GM18502 (cell line): Measurements from ENCODE around the gene LMNTD2.

ENCODE experiments used
- ATAC-seq: cut with Tn5 transposase; IDR thresholded peaks from one replicate; pipeline ENCODE4 v1.9.1; 2021; ENCODE audit warnings: mild to moderate bottlenecking; ENCODE audit not compliant: unreplicated experiment, poor library complexity

The LMNTD2 gene

DNA sequence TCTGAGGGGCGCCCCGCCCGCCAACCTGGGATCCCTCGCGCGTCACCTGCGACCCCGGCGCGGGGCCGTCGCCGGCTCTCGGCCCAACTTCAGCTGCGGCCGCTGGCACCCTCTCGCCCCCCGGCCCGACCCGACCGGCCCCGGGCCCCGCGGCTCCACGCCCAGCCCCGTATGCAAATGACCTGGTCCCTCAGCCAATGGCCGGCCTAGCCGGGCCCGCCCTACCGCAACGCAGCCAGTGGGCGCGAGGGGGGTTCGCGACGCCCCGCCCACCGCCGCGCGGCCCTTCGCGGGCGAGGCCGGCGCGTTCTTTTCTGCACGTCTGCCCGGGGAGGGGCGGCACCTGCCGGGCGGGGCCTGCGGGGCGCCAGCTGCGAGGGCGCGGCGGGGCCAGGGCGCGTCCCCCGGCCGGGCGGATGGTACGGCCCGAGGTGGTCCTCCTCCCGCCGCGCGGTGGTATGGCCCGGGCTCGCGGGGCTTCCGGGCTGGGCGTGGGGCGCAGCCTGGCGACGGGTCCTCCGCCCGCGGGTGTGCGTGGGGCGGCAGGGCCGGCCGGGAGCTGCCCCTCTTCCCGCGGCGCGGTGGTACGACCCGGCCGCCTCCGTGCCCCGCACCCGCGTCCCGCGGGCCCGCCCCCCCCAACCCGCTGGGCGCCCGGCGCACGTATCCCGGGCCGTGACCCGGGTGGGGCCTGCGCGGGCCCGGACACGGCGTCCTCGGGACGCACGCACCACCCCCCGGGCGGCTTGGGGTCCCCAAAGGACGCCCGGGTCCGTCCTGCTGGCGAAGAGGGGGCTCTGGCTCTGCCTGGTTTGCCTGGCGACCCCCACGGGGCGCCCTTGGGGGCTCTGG is 8.0 kb upstream of the LMNTD2 start:
- ATAC-seq = peak; percentile 87

DNA sequence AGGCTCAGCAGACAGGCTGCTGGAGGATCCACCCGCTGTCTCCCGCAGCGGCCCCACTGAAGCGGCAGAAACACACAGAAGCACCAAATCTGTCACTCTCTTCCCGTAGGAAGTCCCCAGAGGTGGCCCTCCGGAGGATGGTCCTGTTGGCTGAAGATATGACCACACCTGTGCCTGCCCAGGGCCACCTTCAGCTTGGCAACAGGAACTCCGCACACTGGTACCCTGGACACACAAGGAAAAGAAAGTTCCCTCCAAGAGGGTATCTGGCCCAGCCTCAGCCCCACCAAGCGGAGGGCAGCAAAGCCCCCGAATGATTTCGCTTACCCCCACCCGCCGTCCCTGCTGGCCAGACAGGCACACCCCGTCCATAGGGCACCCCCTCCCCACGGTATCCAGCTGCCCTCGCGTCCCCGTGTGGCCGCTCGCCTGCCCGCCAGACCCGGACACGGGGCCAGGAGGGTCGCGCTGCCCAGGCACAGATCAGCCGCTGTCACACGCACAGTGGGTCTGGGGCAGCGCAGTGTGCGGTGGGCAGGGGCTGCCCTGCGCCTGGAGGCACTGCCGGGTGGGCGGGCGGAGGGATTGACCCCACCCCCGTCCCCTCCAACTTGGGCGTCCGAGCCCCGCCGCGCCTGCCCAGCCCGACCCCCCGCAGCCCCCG is 7.2 kb upstream of the LMNTD2 start:
- peak; percentile 13 for ATAC-seq

DNA sequence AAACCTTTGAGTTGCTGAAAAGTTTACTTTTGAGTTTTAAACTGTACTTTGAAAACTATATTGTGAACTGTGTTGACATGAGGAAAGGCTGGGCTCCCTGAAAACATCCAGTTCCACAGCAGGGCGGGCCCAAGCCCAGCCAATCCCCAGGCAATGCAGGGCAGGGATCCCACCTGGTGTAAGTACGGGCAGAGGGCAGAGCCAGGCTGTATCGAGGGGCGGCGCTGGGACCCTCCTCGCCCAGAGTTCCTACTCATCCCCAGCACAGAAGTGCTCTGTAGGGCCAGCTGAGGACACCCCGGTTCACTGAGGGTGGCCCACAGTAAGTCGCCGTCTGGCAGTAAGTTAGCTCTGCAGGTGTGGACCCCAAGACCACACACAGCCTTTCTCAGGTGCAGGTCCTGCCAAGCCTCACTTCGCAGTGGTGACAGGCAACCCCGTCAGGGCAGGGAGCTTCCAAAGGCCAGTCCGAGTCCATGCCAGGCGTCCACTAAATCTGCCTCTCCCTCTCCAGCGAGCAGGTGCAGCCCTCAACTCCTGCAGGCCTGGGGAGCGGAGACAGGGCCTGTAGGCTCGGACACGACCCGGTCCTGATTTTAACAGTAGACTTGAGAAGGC is 6.6 kb upstream of the LMNTD2 start:
- ATAC-seq = no peak

DNA sequence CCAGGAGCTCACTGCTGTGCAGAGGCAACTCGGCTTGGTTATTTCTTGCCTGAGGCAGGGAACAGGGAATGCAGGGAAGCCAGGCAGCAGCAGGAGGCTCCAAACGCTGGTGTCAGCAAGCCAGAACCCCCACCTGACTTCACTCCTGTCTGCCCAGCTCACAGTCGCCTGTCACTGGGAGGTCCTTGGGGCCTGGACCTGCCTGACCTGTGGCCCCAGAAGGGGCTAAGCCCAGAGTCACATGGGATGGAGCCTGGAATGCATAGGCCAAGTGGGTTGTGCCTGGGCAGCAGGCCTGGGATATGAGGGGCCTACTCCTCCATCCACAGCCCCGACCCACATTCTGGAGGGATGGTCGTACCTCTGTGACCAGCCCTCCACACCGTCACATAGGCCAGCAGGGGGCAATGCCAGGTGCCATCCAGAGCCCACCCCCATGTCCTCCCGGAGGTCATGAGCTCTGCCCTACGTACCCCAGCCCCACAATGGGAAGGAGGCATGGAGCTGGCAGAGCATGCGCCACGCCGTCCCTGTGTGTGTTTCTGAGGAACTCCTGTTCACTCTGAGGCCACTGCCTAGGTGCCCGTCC is 5.5 kb upstream of the LMNTD2 start:
- no peak for ATAC-seq

DNA sequence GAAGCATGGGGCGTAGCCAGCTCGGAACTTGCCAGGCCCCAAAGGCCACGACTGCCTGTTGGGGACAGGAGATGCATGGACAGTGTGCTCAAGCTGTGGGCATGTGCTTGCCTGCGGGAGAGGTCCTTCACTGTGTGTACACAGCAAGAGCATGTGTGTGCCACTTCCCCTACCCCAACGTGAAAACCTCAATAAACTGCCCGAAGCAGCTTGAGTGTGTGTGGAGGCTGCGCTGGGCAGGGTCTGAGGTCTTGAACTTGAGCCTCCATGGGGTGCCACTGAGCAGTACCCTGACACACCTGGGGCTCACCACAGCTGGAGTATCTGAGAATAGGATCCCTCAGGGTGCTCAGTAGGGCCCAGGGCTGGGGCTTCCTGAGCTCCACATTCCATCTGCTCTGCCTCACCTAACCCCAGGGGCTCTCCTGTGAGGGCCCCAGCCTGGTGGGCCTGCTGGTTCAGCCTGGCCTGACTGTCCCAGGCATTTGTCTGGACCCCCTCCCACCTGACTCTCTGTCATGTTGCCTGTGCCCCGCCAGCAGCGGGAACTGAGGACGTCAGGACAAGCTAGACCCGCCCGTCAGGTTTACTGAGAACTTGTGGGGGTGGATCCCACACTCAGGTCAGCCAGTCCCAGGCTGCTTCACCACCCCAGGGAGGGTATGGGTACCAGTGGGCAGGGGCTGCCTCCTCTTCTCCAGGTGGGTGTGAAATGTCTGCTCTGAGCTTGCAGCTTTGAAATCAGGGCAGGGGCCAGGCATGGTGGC is 3.5 kb upstream of the LMNTD2 start:
- ATAC-seq = no peak

DNA sequence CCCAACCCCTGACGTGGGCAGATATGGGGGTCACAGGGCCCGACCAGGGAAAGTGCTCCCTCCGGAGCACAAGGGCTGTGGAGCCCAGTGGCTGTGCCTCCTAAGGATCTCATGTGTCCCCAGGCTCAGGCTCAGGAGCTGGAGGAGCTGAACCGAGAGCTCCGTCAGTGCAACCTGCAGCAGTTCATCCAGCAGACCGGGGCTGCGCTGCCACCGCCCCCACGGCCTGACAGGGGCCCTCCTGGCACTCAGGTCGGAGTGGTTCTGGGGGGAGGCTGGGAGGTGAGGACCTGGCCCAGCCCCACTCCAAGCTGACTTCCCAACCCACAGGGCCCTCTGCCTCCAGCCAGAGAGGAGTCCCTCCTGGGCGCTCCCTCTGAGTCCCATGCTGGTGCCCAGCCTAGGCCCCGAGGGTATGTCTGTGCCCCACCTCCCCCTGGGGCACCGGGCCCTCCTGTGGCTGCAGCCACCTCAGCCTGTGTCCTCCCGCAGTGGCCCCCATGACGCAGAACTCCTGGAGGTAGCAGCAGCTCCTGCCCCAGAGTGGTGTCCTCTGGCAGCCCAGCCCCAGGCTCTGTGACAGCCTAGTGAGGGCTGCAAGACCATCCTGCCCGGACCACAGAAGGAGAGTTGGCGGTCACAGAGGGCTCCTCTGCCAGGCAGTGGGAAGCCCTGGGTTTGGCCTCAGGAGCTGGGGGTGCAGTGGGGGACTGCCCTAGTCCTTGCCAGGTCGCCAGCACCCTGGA is 2.7 kb upstream of the LMNTD2 start:
- no peak for ATAC-seq

DNA sequence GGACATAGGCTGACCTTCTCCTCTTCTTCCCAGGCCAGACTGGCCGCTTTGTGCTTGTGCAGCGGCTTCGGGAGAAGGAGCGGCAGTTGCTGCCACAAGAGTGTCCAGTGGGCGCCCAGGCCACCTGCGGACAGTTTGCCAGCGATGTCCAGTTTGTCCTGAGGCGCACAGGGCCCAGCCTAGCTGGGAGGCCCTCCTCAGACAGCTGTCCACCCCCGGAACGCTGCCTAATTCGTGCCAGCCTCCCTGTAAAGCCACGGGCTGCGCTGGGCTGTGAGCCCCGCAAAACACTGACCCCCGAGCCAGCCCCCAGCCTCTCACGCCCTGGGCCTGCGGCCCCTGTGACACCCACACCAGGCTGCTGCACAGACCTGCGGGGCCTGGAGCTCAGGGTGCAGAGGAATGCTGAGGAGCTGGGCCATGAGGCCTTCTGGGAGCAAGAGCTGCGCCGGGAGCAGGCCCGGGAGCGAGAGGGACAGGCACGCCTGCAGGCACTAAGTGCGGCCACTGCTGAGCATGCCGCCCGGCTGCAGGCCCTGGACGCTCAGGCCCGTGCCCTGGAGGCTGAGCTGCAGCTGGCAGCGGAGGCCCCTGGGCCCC is 1.6 kb upstream of the LMNTD2 start:
- no peak for ATAC-seq

DNA sequence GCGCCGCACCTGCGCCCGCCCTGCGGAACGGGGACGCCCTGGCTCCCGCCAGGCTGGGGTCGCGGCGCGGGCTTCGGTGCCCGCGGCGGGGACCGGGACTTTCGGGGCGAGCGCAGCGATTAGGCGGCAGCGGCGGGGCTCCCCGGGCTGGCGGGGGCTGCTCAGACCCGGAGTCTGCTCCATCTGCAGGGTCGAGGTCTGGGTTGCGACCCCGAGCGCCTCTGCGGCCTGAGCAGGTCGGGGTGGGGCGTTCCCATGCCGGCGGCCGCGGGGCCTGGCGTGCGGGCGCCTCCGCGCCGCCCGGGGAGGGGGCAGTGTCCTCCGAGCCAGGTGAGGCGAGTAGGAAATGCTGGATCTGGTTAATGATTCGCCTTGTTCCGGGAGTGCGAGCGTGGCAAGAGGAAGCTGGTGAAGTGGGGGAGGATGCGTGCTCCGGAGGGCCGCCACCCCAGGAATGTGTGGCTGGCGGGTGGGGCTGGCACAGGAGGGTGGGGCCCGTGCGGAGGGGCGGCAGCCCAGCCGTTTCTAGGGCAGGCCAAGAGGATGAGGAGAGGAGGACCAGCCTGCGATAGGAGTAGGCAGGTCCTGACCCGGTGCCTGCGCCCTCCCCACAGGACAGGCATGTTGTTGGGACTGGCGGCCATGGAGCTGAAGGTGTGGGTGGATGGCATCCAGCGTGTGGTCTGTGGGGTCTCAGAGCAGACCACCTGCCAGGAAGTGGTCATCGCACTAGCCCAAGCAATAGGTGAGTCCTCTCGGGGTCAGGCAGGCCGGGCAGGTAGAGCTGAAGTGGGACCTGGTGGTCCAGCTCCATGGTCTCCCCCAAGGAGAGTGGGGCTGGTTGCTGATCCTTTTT is 838 bp upstream of the LMNTD2 start:
- peak; percentile 40 for ATAC-seq

DNA sequence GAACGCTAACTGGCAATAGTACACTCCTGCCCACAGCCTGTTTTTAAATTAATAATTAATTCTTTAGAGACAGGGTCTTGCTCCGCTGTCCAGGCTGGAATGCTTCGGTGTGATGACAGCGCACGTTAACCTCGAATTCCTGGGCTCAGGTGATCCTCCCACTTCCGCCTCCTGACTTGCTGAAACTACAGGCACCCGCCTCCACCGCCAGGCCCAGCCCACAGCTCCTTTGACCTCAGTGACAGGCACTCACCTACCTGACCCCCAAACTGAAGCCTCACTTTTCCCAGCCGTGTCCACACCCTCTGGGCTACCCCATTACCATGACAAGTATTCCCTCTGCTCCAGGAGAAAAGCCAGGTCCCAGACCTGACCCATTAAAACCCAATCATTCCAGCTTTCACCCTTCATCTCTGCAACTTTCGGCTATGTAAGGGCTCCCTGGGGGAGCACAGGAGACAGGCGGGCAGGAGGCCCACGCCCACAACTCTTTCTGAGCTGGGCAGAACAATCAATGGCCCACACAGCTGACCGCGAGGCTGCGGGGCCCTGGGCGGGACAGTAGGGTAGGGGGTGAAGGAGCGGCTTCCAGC is 730 bp downstream of the LMNTD2 start:
- ATAC-seq = no peak

DNA sequence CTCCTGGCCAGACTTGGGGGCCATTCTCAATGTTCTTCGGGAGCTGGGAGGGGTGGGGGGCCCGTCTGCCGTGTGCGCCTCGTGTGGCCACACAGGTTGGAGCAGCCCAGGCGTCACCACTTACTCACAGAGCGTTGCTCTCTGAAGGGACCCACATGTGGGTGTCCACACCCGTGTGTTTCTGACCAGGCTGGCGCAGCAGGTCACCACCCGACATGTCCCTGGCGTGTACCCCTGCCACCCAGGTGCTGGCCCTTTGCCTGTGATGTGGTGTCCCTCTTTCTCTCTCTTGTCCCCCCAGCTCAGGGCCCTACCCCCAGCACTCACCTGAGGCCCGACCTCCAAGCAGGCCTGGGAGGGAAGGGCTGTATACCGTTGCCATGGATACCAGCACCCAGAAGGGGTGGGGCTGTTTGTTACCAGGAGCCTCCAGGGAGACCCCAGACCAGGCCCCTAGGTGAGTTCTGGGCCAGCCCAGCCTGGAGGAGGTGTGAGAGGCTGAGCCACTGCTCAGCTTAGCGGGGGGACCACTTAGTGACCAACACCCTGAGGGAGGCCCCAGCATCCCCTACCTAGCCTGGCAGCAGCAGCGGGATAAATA is 1.4 kb downstream of the LMNTD2 start:
- no peak for ATAC-seq

DNA sequence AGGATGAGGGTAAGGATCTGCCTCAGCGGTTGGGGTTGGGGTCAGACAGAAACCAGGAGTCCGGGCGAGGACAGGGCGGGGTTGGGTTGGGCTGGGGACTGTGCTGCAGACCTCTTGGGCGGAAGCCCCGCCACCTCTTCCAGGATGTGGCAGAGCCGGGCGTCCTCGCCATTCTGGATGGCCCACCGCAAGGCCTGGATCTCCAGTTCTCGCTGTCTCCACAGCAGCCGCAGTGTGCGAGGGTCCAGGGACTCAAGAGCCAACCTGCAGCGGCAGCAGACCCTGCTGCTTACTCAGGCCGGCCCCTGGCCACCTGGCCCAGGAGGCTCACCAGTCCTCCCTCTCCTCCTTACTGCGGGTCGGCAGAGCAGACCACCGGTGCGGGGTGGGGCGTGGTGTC is 2.0 kb downstream of the LMNTD2 start:
- ATAC-seq = no peak

DNA sequence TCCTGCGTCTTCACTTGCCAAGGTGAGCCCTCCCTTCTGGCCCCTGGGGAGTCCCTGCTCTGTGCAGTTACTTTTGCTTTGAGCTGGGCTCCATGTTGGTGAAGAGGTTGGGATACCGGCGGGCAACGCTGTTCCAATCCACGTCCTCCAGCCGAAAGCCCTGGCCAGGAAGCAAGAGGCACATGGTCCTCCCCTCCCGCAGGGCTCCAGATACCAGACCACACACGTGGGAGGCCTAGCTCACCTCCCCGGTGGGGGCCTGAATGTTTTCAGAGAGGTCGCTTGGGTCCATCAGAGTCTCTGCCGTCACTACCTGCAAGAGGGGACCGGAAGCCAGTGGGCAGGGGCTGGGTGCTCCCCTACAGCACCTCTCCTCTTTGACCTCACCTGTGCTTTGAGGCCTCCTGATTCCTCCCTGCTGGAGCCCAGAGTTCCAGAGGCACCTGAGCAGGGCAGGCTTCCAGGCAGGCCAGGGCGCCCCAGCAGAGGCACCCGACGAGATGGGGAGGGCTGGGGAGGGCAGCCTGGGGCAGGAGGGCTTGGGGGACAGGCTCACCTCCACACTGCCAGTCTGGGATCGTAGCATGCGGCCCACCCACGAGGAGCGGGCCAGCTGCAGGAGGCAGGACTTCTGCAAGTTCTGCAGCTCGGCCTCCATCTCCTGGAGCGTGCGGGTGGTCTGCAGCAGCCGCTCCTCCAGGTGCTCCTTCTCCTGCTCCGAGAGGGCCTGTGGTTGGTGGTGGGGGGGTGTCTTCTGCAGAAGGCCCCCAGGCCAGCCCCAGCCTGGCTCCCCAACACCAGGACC is 3.0 kb downstream of the LMNTD2 start:
- ATAC-seq = no peak

DNA sequence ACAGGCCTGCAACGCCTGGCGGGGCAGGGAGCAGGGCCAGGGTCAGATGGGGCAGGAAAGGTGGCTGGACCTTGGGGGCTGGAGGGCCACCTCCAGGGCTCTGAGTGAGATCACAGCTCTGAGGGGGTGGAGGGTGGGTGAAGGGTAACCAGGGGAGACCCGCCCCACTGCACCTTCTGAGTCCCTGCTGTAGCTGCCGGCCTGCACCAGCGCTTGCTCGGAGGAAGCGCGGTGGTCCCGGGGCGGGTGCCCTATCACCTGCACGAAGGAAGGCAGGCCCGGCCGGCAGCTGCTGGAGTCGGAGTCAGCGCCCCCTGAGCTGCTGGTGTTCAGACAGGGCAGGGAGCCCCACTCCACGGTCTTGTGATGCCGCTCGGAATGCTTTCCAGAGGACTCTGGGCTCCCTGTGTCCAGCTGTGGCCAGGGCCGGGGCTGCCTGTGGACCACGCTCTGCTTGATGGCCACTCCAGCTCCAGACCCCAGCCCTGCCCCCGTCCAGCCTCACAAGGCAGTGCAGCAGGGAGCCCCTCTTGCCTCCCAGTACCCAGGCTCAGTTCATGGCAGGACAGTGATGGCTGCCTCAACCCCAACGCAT is 3.8 kb downstream of the LMNTD2 start:
- ATAC-seq = no peak

DNA sequence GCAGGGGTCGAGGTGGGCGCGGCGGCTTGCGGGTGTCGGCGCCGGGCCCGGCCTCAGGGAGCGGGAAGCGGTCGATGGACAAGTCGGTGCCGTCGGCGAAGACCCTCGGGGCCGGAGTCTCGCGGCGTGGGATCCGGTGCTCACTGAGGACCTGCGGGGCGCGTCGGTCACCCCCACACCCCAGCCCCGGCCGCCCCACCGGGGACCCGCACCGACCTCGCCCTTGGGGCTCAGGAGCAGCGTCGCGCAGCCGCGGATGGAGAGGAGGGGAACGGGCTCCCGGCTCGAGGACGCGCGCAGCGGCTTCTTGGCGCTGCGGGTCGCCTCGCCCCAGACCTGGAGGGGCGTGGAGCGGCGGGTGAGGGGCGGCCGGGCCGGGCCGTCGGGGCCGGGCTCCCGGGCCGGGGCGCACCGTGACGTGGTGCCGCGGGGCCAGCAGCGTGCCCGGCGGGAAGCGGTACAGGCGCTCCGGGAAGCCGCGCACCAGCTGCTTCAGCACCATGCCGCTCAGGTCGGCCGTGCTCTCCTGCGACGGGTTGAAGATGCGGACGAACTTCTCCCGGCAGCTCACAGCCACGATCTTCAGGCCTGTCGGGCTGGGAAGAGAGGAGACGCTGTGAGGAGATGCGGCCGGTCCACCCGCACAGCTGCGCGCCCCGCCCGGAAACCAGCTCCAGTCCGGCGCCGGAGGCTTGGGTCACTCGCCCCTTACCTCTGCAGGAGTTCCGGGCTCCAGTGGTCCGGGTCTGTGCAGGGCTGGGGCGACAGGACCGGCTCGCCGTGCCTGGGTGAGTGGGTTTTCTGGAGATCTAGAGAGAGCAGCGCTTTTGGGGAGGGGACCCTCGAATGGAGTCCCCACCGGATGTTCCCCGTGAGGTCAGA is 4.5 kb downstream of the LMNTD2 start:
- no peak for ATAC-seq

DNA sequence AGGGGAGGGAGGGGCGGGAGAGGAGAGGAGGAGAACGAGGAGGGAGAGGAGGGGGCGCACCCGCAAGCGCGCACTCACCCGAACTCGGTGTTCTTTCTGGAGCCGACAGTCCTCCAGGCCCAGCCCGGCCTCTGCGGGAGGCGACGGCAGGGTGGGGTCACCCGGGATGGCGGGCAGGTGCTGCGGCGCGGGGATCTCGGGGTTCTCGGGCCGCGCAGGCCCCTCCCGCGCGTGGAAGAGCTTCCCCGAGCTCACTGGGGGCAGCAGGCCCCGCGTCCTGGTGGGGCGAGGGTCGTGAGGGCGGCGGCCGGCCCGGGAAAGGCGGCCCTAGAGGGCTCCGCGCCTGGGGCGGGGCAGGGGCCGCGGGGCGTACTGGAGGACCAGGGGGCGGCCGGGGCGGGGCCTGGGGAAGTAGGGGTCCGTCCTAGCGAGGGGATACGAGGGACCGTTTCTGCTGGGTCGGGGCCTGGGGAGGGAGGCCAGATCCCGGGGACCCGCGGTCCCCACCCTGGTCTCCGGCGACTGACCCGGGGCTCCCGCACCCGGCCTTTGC is 5.2 kb downstream of the LMNTD2 start:
- no peak for ATAC-seq
